ENCODE results near the gene CTNND2. TPM values are rescaled to one million over a fixed set of nuclear protein-coding genes. Genes with fewer than 3 reads are reported as not detected.
A peak's percentile ranks its signal among the peaks of the same experiment; 100 is the strongest.

CTNND2 gene
- total and polyA plus RNA-seq, 2 donors = 0.24 to 1.4 TPM

DNA sequence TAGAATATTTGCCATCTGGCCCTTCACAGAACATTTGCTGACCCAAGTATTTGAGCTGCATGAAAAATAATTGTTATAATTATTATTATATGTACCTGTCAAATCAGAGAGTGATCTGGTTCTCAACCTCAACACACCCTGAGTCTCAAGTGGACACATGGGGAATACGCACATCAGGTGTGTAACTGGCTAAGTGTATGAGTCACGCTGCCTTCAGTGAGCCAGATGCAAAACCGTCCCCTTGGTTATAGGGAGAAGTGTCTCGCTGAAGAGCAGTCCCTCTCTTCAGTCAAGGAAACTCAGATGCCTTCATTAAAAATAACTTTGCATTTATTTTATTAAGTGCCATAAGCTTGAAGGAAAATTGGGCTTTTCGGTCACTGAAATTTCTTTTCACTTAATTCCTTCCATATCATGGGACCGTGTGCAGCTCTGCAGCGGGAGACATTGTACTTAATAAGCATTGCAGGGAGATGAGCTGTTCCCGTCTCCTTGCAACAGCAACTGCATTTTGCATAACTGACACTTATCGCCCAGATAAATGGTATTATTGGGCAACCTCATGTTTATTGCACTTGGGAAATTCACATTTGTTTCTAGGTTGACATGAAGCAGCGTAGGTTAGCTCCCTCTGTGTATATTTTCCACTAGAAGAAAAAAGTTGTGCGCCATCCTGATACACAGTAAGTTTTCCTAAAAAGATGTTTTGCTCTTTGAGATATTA lies 630.9 kb downstream of the CTNND2 start:
- no peaks in the 10 kb centered on the region for H3K36me3 ChIP-seq (ENCODE audit: insufficient read depth)
- no peak for DNase-seq (ENCODE audit: extremely low spot score)
- H3K4me3 ChIP-seq (ENCODE audit: low read depth, low read length) = no peak overlapping the region
- H3K4me1 ChIP-seq (ENCODE audit: insufficient read depth) = no peaks in the 10 kb centered on the region
- H3K27ac ChIP-seq (ENCODE audit: low read depth) = no peak overlapping the region
- 75% methylated on average over 11 of the region's 11 CpGs for WGBS

DNA sequence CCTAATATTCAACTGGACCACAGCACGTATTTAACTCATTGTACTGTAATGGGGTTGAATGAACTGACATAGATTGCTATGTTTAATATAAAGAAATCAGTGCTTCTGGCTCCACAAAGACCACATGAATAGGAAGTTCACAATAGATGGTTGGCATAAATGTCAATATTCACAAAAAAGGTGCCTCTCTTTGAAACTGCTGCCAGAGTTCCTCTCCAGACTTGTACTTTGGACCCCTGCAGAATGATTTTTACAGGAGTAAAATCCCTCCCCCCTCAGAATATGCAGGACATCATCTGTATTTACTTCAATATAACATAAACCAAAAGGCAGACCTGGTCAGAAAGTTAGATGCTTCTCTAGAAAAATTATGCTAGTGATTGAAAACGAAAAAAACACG lies 634.7 kb downstream of the CTNND2 start:
- DNase-seq (ENCODE audit: extremely low spot score) = no peak
- Histone ChIP-seq H3K27ac (ENCODE audit: low read depth) (no peak overlapping the region), H3K36me3 (ENCODE audit: insufficient read depth) (no peaks in the 10 kb centered on the region), H3K4me3 (ENCODE audit: low read depth, low read length) (no peak overlapping the region), H3K4me1 (ENCODE audit: insufficient read depth) (no peaks in the 10 kb centered on the region)
- 87% methylated on average over 3 of the region's 3 CpGs for WGBS

DNA sequence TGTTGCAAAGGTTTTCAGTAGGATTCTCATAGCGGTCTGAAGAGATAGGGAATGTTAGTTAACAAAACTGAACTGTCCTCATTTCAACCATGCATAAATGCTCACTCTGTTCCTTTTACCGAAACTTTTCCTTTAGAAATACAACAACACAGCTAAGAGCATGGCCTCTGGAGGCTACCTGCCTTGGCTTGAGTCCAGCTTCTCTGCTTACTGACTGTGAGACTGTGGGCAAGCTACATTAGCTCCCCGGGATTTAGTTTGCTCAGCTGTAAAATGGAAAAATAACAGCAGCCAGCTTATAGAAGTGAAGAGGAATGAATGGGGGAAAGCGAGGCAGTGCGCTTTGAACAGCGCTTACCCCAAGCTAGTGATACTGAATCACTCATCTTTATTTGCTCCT lies 635.4 kb downstream of the CTNND2 start:
- no peaks in the 10 kb centered on the region for H3K4me1 ChIP-seq (ENCODE audit: insufficient read depth)
- H3K4me3 ChIP-seq (ENCODE audit: low read depth, low read length) = no peak overlapping the region
- WGBS = 81% methylated on average over 6 of the region's 6 CpGs
- H3K36me3 ChIP-seq (ENCODE audit: insufficient read depth) = no peaks in the 10 kb centered on the region
- no peak for DNase-seq (ENCODE audit: extremely low spot score)
- no peak overlapping the region for H3K27ac ChIP-seq (ENCODE audit: low read depth)

DNA sequence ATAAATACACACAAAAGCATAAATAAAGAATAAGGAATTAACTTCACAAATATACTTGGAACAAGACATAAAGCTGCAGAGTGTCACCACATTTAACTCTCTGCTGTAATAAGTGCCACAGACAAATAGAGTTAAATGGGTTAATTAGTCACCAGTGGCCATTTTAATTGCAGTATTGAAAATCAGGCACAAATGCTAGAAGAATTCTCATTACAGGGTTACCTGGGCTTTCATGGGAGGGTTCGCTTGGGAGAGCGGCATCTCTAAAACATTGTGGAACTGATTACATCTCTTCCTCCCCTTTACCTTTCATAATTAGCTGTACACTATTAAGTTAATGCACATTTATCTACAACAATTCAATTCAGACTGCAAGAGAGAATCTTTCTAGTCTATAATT lies 637.9 kb downstream of the CTNND2 start:
- WGBS = 94% methylated on average over 2 of the region's 2 CpGs
- DNase-seq (ENCODE audit: extremely low spot score) = no peak
- Histone ChIP-seq H3K36me3 (ENCODE audit: insufficient read depth) (no peaks in the 10 kb centered on the region), H3K4me1 (ENCODE audit: insufficient read depth) (no peaks in the 10 kb centered on the region), H3K27ac (ENCODE audit: low read depth) (no peak overlapping the region), H3K4me3 (ENCODE audit: low read depth, low read length) (no peak overlapping the region)

DNA sequence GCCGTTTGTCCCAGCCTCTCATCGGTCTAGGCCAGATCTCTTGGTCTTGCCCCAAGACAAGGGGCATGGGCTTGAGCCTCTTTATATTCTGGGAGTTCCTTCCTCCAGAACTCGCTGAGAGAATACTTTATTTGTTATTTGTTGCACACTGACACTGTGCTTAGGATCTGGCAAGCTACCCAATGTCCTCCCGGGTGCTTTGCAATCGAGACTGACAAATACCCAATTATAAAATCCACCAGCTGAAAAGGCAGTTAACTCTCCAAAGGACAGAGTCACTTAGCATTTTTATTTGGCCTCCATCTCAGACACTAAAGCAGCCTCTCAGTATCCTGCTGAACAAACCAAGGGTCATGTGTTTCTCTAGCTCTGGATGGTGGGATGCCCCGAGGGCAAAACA lies 643.0 kb downstream of the CTNND2 start:
- WGBS = 59% methylated on average over 6 of the region's 6 CpGs
- Histone ChIP-seq H3K36me3 (ENCODE audit: insufficient read depth) (no peaks in the 10 kb centered on the region), H3K4me3 (ENCODE audit: low read depth, low read length) (no peak overlapping the region), H3K27ac (ENCODE audit: low read depth) (no peak overlapping the region), H3K4me1 (ENCODE audit: insufficient read depth) (no peaks in the 10 kb centered on the region)
- DNase-seq (ENCODE audit: extremely low spot score) = no peak

DNA sequence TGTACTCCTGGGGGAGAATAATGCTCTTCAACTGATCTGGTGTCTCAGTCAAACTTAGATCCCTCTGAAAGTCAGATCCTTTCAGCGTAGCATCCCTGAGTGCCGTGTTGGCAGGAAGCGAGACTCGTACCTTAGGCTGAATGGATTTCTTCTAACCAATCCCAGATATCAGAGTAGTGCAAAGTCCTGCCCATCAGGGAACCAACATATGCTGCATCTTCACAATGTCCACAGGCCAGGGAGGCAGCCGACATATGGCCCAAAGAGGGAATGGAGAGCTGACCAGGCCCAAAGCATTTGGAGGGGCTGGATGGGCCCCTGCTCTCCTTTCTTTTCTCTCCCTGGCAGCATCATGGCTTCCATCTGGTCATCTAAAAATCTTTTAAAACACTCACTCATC lies 646.2 kb downstream of the CTNND2 start:
- Histone ChIP-seq H3K27ac (ENCODE audit: low read depth) (no peak overlapping the region), H3K4me1 (ENCODE audit: insufficient read depth) (no peaks in the 10 kb centered on the region), H3K36me3 (ENCODE audit: insufficient read depth) (no peaks in the 10 kb centered on the region), H3K4me3 (ENCODE audit: low read depth, low read length) (no peak overlapping the region)
- WGBS = 95% methylated on average over 5 of the region's 5 CpGs
- DNase-seq (ENCODE audit: extremely low spot score) = no peak

DNA sequence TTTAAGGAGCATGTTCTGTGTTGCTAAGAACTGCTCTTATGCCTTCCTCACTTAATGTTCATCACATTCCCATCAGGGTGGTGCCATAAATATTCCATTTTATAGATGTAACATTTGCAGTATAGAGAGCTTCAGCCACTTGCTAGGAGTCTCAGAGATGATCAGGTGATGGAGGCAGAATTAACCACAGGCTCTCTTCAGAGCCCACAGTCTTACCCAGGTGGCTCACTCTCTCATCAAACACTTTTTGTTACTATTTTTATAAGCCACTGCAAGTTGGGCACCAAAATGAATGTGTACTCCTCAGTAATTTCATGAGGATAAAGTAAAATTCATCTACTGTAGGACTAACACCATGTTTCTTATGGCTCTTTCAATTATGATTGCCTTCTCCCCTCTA lies 651.7 kb downstream of the CTNND2 start:
- no peak overlapping the region for H3K27ac ChIP-seq (ENCODE audit: low read depth)
- DNase-seq (ENCODE audit: extremely low spot score) = no peak
- H3K36me3 ChIP-seq (ENCODE audit: insufficient read depth) = no peaks in the 10 kb centered on the region
- H3K4me1 ChIP-seq (ENCODE audit: insufficient read depth) = no peaks in the 10 kb centered on the region
- H3K4me3 ChIP-seq (ENCODE audit: low read depth, low read length) = no peak overlapping the region

DNA sequence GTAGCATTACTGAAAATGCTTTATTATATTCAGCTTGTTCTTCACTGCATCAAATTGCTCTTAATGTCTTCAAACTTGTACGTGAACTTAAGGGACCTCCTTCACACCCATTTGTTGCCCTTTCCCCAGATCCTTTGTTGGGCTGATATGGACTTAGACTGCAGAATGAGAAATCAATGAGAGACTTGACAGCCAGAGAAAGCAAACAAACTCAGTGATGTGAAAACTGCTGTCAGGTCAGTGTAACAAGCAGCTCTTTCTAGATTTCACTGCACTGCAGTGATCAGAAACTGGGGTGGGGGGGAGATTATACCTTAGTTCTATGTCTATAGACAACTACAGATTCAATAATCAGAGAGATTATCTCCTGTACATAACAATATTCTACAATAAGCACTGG lies 652.2 kb downstream of the CTNND2 start:
- no peak overlapping the region for H3K27ac ChIP-seq (ENCODE audit: low read depth)
- no peak for DNase-seq (ENCODE audit: extremely low spot score)
- H3K36me3 ChIP-seq (ENCODE audit: insufficient read depth) = no peaks in the 10 kb centered on the region
- WGBS = 37% methylated on average over 1 of the region's 1 CpG
- H3K4me3 ChIP-seq (ENCODE audit: low read depth, low read length) = no peak overlapping the region
- no peaks in the 10 kb centered on the region for H3K4me1 ChIP-seq (ENCODE audit: insufficient read depth)

DNA sequence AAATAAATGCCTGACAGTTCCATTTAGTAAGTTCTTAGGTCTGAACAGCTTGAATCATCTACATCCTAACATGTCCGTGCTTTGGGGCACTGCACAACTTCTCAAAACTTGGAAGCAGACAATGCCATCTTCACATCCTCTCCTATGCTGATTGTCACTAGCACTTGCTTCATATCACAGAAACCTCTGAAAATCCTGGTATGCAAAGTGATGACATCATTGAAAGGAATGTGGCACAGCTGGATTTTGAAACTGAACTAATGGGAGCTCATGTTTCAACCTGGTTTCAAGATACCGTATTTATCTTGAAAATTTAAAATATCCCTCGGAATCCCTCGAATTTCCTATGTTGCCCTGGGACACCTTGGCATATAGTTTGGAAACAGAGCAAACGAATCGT lies 653.0 kb downstream of the CTNND2 start:
- Histone ChIP-seq H3K27ac (ENCODE audit: low read depth) (no peak overlapping the region), H3K36me3 (ENCODE audit: insufficient read depth) (no peaks in the 10 kb centered on the region), H3K4me3 (ENCODE audit: low read depth, low read length) (no peak overlapping the region), H3K4me1 (ENCODE audit: insufficient read depth) (no peaks in the 10 kb centered on the region)
- peak; percentile 48 for DNase-seq (ENCODE audit: extremely low spot score)
- whole genome bisulfite sequencing = 21% methylated on average over 6 of the region's 6 CpGs

DNA sequence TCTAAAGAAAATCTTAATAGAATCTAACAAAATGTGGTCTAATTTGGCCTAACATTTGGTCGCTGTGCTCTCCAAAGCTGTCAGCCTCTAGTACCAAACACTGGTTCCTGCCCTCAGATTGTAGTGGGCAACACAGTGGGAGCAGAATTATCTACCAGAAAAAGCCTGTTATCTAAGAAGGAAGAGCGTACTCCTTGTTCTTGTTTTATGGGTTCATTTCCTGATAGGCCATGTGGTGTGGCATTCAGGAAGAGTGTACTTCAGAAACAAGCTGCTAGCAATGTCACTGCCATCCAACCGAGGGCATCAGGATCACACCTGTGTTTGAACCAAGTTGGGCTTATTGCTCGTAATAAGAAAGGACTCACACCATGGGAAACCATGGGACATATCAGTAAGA lies 655.3 kb downstream of the CTNND2 start:
- no peaks in the 10 kb centered on the region for H3K4me1 ChIP-seq (ENCODE audit: insufficient read depth)
- no peaks in the 10 kb centered on the region for H3K36me3 ChIP-seq (ENCODE audit: insufficient read depth)
- 62% methylated on average over 4 of the region's 4 CpGs for WGBS
- DNase-seq (ENCODE audit: extremely low spot score) = no peak
- no peak overlapping the region for H3K27ac ChIP-seq (ENCODE audit: low read depth)
- H3K4me3 ChIP-seq (ENCODE audit: low read depth, low read length) = no peak overlapping the region

DNA sequence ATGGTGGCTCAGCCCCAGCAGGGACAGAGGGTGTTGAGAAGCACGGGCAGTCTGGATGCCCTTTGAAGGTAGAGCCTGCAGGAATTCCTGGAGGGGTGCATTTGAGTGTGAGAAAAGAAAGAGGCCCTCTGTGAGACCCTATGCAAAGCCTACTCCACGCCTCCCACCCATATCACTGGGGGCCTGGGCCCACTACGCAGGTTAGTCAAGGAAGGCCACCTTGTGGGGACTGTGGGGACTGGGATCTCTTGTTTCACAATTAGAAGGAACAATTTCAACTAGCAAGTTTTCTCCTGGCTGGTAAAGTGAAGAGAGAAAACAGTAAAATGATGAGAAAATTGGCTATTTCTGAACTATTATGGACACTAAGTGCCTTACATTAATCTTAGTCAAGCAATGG lies 657.0 kb downstream of the CTNND2 start:
- H3K4me3 ChIP-seq (ENCODE audit: low read depth, low read length) = no peak overlapping the region
- WGBS = 90% methylated on average over 3 of the region's 3 CpGs
- H3K27ac ChIP-seq (ENCODE audit: low read depth) = no peak overlapping the region
- no peaks in the 10 kb centered on the region for H3K4me1 ChIP-seq (ENCODE audit: insufficient read depth)
- DNase-seq (ENCODE audit: extremely low spot score) = no peak
- H3K36me3 ChIP-seq (ENCODE audit: insufficient read depth) = no peaks in the 10 kb centered on the region

DNA sequence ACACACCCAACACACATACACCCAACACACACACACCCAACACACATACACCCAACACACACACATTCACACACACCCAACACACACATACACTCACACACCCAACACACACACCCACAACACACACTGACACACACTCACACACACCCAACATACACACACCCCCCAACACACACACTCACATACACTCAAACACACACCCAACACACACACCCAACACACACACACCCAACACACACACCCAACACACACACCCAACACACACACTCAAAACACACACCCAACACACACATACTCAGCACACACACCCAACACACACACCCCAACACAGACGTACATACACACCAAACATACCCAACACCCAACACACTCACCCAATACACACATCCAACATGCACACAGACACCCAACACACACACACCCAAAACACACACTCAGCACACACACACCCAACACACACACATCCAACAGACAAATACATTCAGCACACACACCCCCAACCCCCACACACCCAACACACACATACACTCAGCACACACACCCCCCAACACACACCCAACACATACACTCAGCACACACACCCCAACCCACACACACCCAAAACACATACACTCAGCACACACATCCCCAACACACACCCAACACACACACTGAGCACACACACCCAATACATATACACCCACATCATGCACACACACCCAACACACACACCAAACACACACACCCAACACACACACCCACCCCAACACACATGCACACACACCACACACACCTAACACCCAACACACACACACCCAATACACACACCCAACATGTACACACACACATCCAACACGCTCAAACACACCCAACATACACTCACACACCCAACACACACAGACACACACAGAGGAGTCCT lies 663.7 kb downstream of the CTNND2 start:
- WGBS = 87% methylated on average over 2 of the region's 2 CpGs
- no peak for DNase-seq (ENCODE audit: extremely low spot score)

DNA sequence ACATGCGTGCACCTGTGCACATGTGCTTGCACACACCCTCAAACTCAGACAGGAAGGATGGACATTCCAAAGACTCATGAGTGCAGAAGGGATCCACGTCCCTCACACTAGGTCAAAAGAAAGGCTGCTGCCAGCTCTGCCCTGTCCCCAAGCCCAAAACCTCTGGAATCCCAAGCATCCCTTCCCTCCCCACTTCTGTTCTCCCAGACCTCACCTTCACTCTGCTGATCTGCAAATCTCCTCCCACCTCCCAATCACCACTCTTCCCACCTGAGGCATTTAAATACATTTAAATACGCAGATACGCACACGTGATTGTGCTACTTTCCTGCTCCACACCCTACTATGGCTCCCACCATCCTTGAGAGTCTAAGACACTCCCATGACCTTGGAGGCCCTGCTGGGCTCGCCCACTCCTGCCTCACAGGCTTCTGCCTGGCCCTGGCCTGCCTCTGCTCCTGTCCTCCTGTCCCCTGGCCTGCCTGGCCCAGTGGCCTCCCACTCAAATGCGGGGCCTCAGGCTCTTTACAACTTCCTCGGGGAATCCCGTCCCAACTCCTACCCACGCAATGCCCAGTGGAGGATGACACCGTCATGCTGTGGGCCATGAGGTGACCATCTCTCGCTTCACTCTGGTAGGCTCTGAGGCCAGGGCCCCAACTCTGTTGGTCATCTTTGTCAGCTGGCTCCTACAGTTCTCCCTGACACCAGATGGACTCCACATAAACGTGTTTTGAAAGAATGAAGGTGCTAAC lies 664.8 kb downstream of the CTNND2 start:
- Histone ChIP-seq H3K27ac (ENCODE audit: low read depth) (no peak overlapping the region), H3K36me3 (ENCODE audit: insufficient read depth) (no peaks in the 10 kb centered on the region), H3K4me1 (ENCODE audit: insufficient read depth) (no peaks in the 10 kb centered on the region), H3K4me3 (ENCODE audit: low read depth, low read length) (no peak overlapping the region)
- no peak for DNase-seq (ENCODE audit: extremely low spot score)
- 88% methylated on average over 13 of the region's 13 CpGs for WGBS

More for the DNA sequence above, 663.7 kb downstream of the CTNND2 start:
- Histone ChIP-seq H3K4me1 (ENCODE audit: insufficient read depth) (no peaks in the 10 kb centered on the region), H3K36me3 (ENCODE audit: insufficient read depth) (no peaks in the 10 kb centered on the region), H3K4me3 (ENCODE audit: low read depth, low read length) (no peak overlapping the region), H3K27ac (ENCODE audit: low read depth) (no peak overlapping the region)

DNA sequence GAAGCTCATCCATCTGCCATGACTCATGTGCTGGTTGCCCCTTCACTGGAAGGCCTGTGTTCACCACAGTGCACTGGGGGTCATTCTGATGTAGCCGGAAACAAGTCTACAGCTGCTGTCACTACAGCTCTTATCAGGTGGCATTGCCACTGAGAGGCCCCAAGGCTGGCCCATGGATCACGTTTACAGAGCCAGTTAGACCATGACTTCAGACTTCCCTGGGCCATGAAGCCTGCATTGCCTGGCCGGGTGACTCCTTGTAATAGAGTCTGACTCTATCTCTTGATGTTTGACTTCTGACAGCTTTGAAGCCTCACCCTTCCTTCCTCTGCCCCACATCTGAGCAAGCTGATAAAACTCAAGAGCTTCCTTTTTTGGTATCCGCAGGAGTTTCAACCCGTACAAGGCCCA lies 669.7 kb downstream of the CTNND2 start:
- Histone ChIP-seq H3K27ac (ENCODE audit: low read depth) (no peak overlapping the region), H3K36me3 (ENCODE audit: insufficient read depth) (no peaks in the 10 kb centered on the region), H3K4me3 (ENCODE audit: low read depth, low read length) (no peak overlapping the region), H3K4me1 (ENCODE audit: insufficient read depth) (no peaks in the 10 kb centered on the region)
- 61% methylated on average over 5 of the region's 5 CpGs for WGBS
- DNase-seq (ENCODE audit: extremely low spot score) = no peak
